MCF 10A (cell line): ENCODE results near the gene REN. TPM values are rescaled to one million over a fixed set of nuclear protein-coding genes. Genes with fewer than 3 reads are reported as not detected.

Source experiments
- BruUV-seq: library from RNA; stranded (reverse); fragments of 400-500 nt; replicated peaks from 2 replicates; lab custom pipeline; 2021; lab: Mats Ljungman, UMichigan
- CTCF ChIA-PET: fragments of 300-600 bp; sonication (Branson Sonifier 250); formaldehyde crosslinking; extraction: SDS; loops from one replicate; lab custom pipeline; 2021; ENCODE audit warnings: antibody characterized with exemption, inconsistent platforms; lab: Yijun Ruan, JAX
- POLR2A ChIA-PET: fragments of 300-600, 350-650 bp; sonication (Branson Sonifier 250); formaldehyde crosslinking; extraction: SDS; loops from one replicate; lab custom pipeline; 2020; ENCODE audit warnings: antibody characterized with exemption, inconsistent platforms; lab: Yijun Ruan, JAX
- DNase-seq: peaks from one replicate; pipeline ENCODE4 v3.0.0-alpha.2; 2018; ENCODE audit not compliant: unreplicated experiment
- H3K27ac Mint-ChIP-seq: one replicate; pipeline ENCODE4 v1.8.0; 2022; ENCODE audit warnings: mild to moderate bottlenecking, low read depth, mixed read lengths; ENCODE audit not compliant: unreplicated experiment
- H3K27me3 Mint-ChIP-seq: one replicate; pipeline ENCODE4 v1.8.0; 2022; ENCODE audit warnings: mixed read lengths; ENCODE audit not compliant: insufficient read depth, unreplicated experiment
- H3K36me3 Mint-ChIP-seq: one replicate; pipeline ENCODE4 v1.8.0; 2022; ENCODE audit warnings: mild to moderate bottlenecking, moderate library complexity, mixed read lengths; ENCODE audit not compliant: insufficient read depth, unreplicated experiment
- H3K4me1 Mint-ChIP-seq: one replicate; pipeline ENCODE4 v1.8.0; 2022; ENCODE audit warnings: mixed read lengths; ENCODE audit not compliant: insufficient read depth, unreplicated experiment
- H3K4me3 Mint-ChIP-seq: one replicate; pipeline ENCODE4 v1.8.0; 2022; ENCODE audit warnings: mild to moderate bottlenecking, moderate library complexity, mixed read lengths; ENCODE audit not compliant: unreplicated experiment
- H3K9me3 Mint-ChIP-seq: one replicate; pipeline ENCODE4 v1.8.0; 2022; ENCODE audit warnings: mixed read lengths; ENCODE audit not compliant: unreplicated experiment
- CTCF ChIP-seq: fragments of 200-600 bp; IDR thresholded peaks from one replicate; pipeline ENCODE4 v1.8.0; 2022; ENCODE audit warnings: antibody characterized with exemption, mild to moderate bottlenecking; ENCODE audit not compliant: unreplicated experiment
- intact Hi-C: fragments of 100-400 bp; cut with micrococcal nuclease; formaldehyde crosslinking; loops from 2 replicates; pipeline ENCODE4 v1.14.1; 2022
- total RNA-seq: library from RNA; stranded (reverse); gene quantifications from 2 replicates; pipeline ENCODE4 v1.2.3, GENCODE V29; 2022

The REN gene
- total RNA-seq, 1 experiment from 2014 or later, result not detected

GRCh38 chr1:204188959-204189639 is 23.0 kb upstream of the REN start:
- CTCF ChIA-PET, result interaction anchor here (0.6 to 6.5 kb wide), 6 partner anchors 9 to 338 kb away, joined by 3 to 68 read pairs (median 12); no protein-coding TSS in a partner anchor
- no peaks in the 10 kb centered on the region for H3K9me3 Mint-ChIP-seq

GRCh38 chr1:204186597-204186996 is 20.5 kb upstream of the REN start:
- CTCF ChIA-PET, result interaction anchor here (0.6 to 6.1 kb wide), 6 partner anchors 12 to 620 kb away, joined by 3 to 46 read pairs (median 8); no protein-coding TSS in a partner anchor

More at GRCh38 chr1:204188959-204189639, 23.0 kb upstream of the REN start:
- no peak overlapping the region for H3K27ac Mint-ChIP-seq
- H3K27me3 Mint-ChIP-seq, result peaks cover 55% of the 10 kb centered on the region
- no peaks in the 10 kb centered on the region for H3K4me1 Mint-ChIP-seq
- no peak for DNase-seq
- intact Hi-C loops, result no loop called here
- no peak overlapping the region for H3K4me3 Mint-ChIP-seq
- H3K36me3 Mint-ChIP-seq, result peaks cover 5% of the 10 kb centered on the region
- no TSS peak for BruUV-seq
- TF ChIP-seq CTCF, result no peak
- POLR2A ChIA-PET, result interaction anchor here (1.2 to 1.9 kb wide), 2 partner anchors 17 kb away, joined by 3 to 5 read pairs; no protein-coding TSS in a partner anchor

GRCh38 chr1:204181116-204181515 is 15.0 kb upstream of the REN start:
- Mint-ChIP-seq H3K4me3 (no peak overlapping the region), H3K9me3 (no peaks in the 10 kb centered on the region), H3K36me3 (no peaks in the 10 kb centered on the region), H3K4me1 (no peaks in the 10 kb centered on the region), H3K27ac (no peak overlapping the region), H3K27me3 (no peaks in the 10 kb centered on the region)
- DNase-seq, result no peak
- POLR2A ChIA-PET, result no interaction called here
- BruUV-seq, result no TSS peak
- intact Hi-C loops, result no loop called here
- no peak for TF ChIP-seq CTCF
- CTCF ChIA-PET, result interaction anchor here (1.0 to 12.1 kb wide), 4 partner anchors 15 to 25 kb away, joined by 3 to 135 read pairs (median 20); partner anchors contain the start of gene REN

More at GRCh38 chr1:204186597-204186996, 20.5 kb upstream of the REN start:
- no TSS peak for BruUV-seq
- TF ChIP-seq CTCF, result no peak
- no peak for DNase-seq
- POLR2A ChIA-PET, result no interaction called here
- intact Hi-C loops, result no loop called here
- H3K27me3 Mint-ChIP-seq, result peaks cover 36% of the 10 kb centered on the region
- H3K4me1 Mint-ChIP-seq, result no peaks in the 10 kb centered on the region
- no peak overlapping the region for H3K27ac Mint-ChIP-seq
- no peaks in the 10 kb centered on the region for H3K9me3 Mint-ChIP-seq
- H3K4me3 Mint-ChIP-seq, result no peak overlapping the region
- H3K36me3 Mint-ChIP-seq, result peaks cover 5% of the 10 kb centered on the region

GRCh38 chr1:204180133-204180532 is 14.0 kb upstream of the REN start:
- intact Hi-C loops, result no loop called here

More at GRCh38 chr1:204180133-204180532, 14.0 kb upstream of the REN start:
- no peak overlapping the region for H3K4me3 Mint-ChIP-seq
- no peaks in the 10 kb centered on the region for H3K4me1 Mint-ChIP-seq
- no peak overlapping the region for H3K27ac Mint-ChIP-seq
- ChIA-PET CTCF (interaction anchor here (0.7 to 12.1 kb wide), 7 partner anchors 15 to 320 kb away, joined by 3 to 135 read pairs (median 3); partner anchors contain the start of gene REN), POLR2A (no interaction called here)
- BruUV-seq, result no TSS peak
- no peak for DNase-seq
- H3K9me3 Mint-ChIP-seq, result no peaks in the 10 kb centered on the region
- no peaks in the 10 kb centered on the region for H3K27me3 Mint-ChIP-seq
- H3K36me3 Mint-ChIP-seq, result no peaks in the 10 kb centered on the region
- no peak for TF ChIP-seq CTCF
